ENCODE data around the gene ROBO2.

- TF ChIP-seq EZH2 (IDR thresholded peaks at IDR 0.05; ENCODE audit: borderline replicate concordance, low read length), result no peak
- TF ChIP-seq, protein P1, sequence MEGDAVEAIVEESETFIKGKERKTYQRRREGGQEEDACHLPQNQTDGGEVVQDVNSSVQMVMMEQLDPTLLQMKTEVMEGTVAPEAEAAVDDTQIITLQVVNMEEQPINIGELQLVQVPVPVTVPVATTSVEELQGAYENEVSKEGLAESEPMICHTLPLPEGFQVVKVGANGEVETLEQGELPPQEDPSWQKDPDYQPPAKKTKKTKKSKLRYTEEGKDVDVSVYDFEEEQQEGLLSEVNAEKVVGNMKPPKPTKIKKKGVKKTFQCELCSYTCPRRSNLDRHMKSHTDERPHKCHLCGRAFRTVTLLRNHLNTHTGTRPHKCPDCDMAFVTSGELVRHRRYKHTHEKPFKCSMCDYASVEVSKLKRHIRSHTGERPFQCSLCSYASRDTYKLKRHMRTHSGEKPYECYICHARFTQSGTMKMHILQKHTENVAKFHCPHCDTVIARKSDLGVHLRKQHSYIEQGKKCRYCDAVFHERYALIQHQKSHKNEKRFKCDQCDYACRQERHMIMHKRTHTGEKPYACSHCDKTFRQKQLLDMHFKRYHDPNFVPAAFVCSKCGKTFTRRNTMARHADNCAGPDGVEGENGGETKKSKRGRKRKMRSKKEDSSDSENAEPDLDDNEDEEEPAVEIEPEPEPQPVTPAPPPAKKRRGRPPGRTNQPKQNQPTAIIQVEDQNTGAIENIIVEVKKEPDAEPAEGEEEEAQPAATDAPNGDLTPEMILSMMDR (IDR thresholded peaks at IDR 0.05; ENCODE audit: low read length), result no peak
These were observed 49.3 kb upstream of the ROBO2 start for GRCh38 chr3:76990606-76991005.
